DOHH2 (cell line): ENCODE measurements around the gene KMT2B.
A peak's percentile ranks its signal among the peaks of the same experiment; 100 is the strongest.

Experiments
- H3F3A ChIP-seq: fragments of 200-600 bp; sonication (generic), shearing (Covaris generic); 2 replicates; pipeline ENCODE4 v1.6.0; 2016; ENCODE audit warnings: antibody characterized with exemption, mild to moderate bottlenecking; ENCODE audit not compliant: control insufficient read depth, insufficient read depth
- H3K27ac ChIP-seq: fragments of 200-600 bp; sonication (generic); 2 replicates; pipeline ENCODE4 v1.5.1; 2014; ENCODE audit warnings: low read depth, mild to moderate bottlenecking, low read length, moderate library complexity
- H3K27me3 ChIP-seq: fragments of 200-600 bp; sonication (generic); 2 replicates; pipeline ENCODE4 v1.6.1; 2014; ENCODE audit warnings: mild to moderate bottlenecking, low read length, mixed read lengths; ENCODE audit not compliant: control insufficient read depth
- H3K36me3 ChIP-seq: fragments of 200-600 bp; sonication (generic); 2 replicates; pipeline ENCODE4 v1.6.1; 2014; ENCODE audit warnings: mild to moderate bottlenecking, low read length, moderate library complexity, mixed read lengths; ENCODE audit not compliant: control insufficient read depth
- H3K4me1 ChIP-seq: fragments of 200-600 bp; sonication (generic); 2 replicates; pipeline ENCODE4 v1.6.1; 2014; ENCODE audit warnings: mild to moderate bottlenecking, low read length, mixed read lengths; ENCODE audit not compliant: control insufficient read depth
- H3K4me2 ChIP-seq: fragments of 200-600 bp; sonication (generic); 2 replicates; pipeline ENCODE4 v1.6.0; 2014; ENCODE audit warnings: mild to moderate bottlenecking, low read length, moderate library complexity
- H3K4me3 ChIP-seq: fragments of 200-600 bp; sonication (generic); 2 replicates; pipeline ENCODE4 v1.5.1; 2014; ENCODE audit warnings: mild to moderate bottlenecking, low read length, mixed read lengths
- H3K79me2 ChIP-seq: fragments of 200-600 bp; sonication (generic); 2 replicates; pipeline ENCODE4 v1.6.1; 2014; ENCODE audit warnings: mild to moderate bottlenecking, low read length, mixed read lengths; ENCODE audit not compliant: control insufficient read depth
- H3K9me2 ChIP-seq: fragments of 200-600 bp; sonication (generic); replicated peaks from 2 replicates; pipeline ENCODE4 v1.6.1; 2014; ENCODE audit warnings: mild to moderate bottlenecking, low read length, mixed read lengths; ENCODE audit not compliant: control insufficient read depth
- H3K9me3 ChIP-seq: fragments of 200-600 bp; sonication (generic); 2 replicates; pipeline ENCODE4 v1.6.1; 2014; ENCODE audit warnings: antibody characterized with exemption, low read length, mixed read lengths; ENCODE audit not compliant: control insufficient read depth, insufficient read depth
- H4K20me1 ChIP-seq: fragments of 200-600 bp; sonication (generic); 2 replicates; pipeline ENCODE4 v1.6.0; 2014; ENCODE audit warnings: low read depth, mild to moderate bottlenecking, antibody characterized with exemption, low read length, moderate library complexity; ENCODE audit not compliant: control insufficient read depth, insufficient read depth
- EZH2phosphoT487 ChIP-seq: fragments of 200-600 bp; sonication (generic); IDR thresholded peaks from 2 replicates; pipeline ENCODE4 v1.6.1; 2017; ENCODE audit warnings: borderline replicate concordance, mild to moderate bottlenecking, antibody characterized with exemption, low read length, moderate library complexity, mixed read lengths
- TF ChIP-seq, protein P1 (sequence below): fragments of 200-600 bp; sonication (generic); IDR thresholded peaks from one replicate; pipeline ENCODE4 v1.5.1; 2014; ENCODE audit warnings: antibody characterized with exemption, mild to moderate bottlenecking, low read depth, low read length; ENCODE audit not compliant: poor library complexity, severe bottlenecking

Gene KMT2B

DNA sequence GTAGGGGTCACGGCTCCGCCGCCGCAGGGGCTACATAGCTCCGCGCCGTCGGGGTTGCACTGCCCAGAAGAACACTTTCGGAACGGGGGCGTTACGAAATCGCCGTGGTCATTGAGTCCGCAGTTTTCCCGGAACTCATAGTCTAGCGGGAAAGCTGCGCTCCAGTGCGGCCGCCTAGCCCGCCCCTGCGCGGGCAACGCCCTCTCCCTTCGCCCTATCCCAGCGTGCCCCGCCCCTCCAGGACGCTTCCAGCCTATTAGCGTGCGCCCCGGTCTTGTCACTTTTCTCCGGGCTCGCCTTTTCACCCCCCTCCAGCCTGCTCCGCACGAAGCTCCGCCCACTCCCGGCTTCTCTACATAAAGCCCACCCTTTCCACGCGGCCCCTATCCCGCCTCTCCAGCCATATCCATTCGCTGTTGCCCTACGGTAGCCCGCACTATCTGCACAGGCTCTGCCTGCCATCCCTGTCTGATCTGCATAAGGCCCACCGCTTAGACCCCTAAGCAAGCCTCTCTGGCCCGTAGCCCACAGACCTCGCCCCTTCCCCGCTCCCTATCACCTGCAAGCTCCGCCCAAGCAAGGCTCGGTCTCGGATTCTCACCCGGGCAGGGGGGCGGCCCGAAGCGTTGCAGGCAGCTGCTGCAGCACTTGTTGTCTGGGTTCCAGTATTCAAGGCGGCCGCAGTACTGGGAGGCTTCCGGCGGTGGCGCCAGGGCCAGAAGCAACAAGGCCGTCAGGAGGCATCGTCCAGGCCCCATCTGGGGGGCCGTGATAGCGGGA, 22.8 kb downstream of the KMT2B start:
- Histone ChIP-seq H3K9me3 (peaks cover 5% of the 10 kb centered on the region; the same call in 1 of the 2 replicates), H4K20me1 (no peaks in the 10 kb centered on the region), H3K4me2 (peak overlapping the region; percentile 95), H3K9me2 (no peaks in the 10 kb centered on the region), H3K36me3 (peaks cover 38% of the 10 kb centered on the region), H3K4me1 (peaks cover 50% of the 10 kb centered on the region), H3F3A (peaks cover 16% of the 10 kb centered on the region), H3K79me2 (peaks cover under 1% of the 10 kb centered on the region), H3K27ac (peak overlapping the region; percentile 67), H3K4me3 (peak overlapping the region; percentile 87), H3K27me3 (no peaks in the 10 kb centered on the region)
- no peak for TF ChIP-seq EZH2phosphoT487
- TF ChIP-seq, protein P1, sequence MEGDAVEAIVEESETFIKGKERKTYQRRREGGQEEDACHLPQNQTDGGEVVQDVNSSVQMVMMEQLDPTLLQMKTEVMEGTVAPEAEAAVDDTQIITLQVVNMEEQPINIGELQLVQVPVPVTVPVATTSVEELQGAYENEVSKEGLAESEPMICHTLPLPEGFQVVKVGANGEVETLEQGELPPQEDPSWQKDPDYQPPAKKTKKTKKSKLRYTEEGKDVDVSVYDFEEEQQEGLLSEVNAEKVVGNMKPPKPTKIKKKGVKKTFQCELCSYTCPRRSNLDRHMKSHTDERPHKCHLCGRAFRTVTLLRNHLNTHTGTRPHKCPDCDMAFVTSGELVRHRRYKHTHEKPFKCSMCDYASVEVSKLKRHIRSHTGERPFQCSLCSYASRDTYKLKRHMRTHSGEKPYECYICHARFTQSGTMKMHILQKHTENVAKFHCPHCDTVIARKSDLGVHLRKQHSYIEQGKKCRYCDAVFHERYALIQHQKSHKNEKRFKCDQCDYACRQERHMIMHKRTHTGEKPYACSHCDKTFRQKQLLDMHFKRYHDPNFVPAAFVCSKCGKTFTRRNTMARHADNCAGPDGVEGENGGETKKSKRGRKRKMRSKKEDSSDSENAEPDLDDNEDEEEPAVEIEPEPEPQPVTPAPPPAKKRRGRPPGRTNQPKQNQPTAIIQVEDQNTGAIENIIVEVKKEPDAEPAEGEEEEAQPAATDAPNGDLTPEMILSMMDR, result peak; percentile 60

DNA sequence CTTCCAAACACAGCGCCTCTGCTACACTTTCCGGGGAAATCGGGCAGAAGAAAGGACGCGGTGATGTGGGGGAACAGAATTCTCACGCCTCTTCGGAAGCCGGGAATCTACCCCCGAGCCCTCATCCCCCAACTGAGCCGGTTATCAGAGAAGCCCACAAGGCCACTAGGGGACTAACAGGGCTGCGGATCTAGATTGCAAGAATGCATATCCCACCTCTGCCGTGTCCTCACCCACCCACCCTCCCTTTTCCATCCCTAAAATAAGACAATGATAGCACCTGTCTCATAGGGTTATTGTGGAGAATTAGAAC, 23.4 kb downstream of the KMT2B start:
- Histone ChIP-seq H3K4me1 (peaks cover 53% of the 10 kb centered on the region), H3K27ac (peak overlapping the region; percentile 67), H3K79me2 (peaks cover 6% of the 10 kb centered on the region), H3K4me2 (peak overlapping the region; percentile 95), H3K9me2 (no peaks in the 10 kb centered on the region), H4K20me1 (no peaks in the 10 kb centered on the region), H3K36me3 (peaks cover 37% of the 10 kb centered on the region), H3K9me3 (peaks cover 5% of the 10 kb centered on the region; the same call in 1 of the 2 replicates), H3F3A (peaks cover 15% of the 10 kb centered on the region), H3K4me3 (peak overlapping the region; percentile 87), H3K27me3 (no peaks in the 10 kb centered on the region)
- TF ChIP-seq EZH2phosphoT487, result no peak
- TF ChIP-seq, protein P1, result peak; percentile 19

DNA sequence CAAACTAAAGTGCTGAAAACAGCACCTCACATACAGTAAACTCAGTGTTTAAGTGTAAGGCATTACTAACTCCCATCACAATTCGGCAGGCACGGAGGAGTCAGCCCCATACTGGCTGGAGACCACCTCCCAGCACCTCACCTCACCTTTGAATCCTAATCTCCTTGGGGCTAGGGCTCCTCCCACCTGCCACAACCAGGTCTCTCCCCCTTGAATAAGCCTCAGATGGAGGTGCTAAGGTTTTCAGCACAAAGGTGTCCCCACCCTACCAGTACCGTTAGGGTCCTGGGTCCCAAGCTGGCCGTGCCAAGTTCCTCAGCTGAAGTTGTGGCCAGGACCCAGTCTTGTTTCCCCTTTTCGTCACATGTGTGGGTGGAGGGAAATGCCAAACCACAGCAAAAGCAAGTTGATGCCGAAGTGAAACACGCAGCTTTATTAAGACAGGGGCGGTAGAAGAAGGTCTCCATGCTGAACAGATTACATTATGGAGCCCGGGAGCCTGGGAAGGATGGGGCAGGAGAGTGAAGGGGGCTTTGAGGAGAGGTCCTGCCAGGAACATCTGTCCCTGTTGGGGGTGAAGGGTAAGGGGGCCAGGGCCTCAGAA, 24.4 kb downstream of the KMT2B start, which contains the start of gene IGFLR1:
TSS of gene IGFLR1 (minus strand) at position 332 of the 604 bp plus-strand sequence. CDS start 1,272 bp downstream, outside the sequence.
- Histone ChIP-seq H3K9me2 (no peaks in the 10 kb centered on the region), H4K20me1 (no peaks in the 10 kb centered on the region), H3F3A (peaks cover 9% of the 10 kb centered on the region), H3K36me3 (peaks cover 27% of the 10 kb centered on the region), H3K79me2 (peaks cover 10% of the 10 kb centered on the region), H3K9me3 (peaks cover 5% of the 10 kb centered on the region; the same call in 1 of the 2 replicates), H3K27me3 (no peaks in the 10 kb centered on the region), H3K4me1 (peaks cover 47% of the 10 kb centered on the region), H3K4me3 (peak within 1 kb of the TSS; percentile 87; the same call in 1 of the 2 replicates), H3K27ac (no peak within 1 kb of the TSS; the same call in 1 of the 2 replicates), H3K4me2 (peak within 1 kb of the TSS; percentile 95)
- TF ChIP-seq, protein P1, result no peak
- TF ChIP-seq EZH2phosphoT487, result no peak
